22Rv1 (cell line): ENCODE data around the gene KCNJ9.

Source experiments
- H3K27ac ChIP-seq: fragments of 450-650 bp; 2 replicates; pipeline ENCODE4 v1.5.1; 2017
- CTCF ChIP-seq: fragments of 450-650 bp; IDR thresholded peaks from 2 replicates; pipeline ENCODE4 v1.5.1; 2017; ENCODE audit warnings: mild to moderate bottlenecking
- ZFX ChIP-seq: fragments of 450-650 bp; IDR thresholded peaks from 2 replicates; pipeline ENCODE4 v1.6.1; 2017; ENCODE audit warnings: antibody characterized with exemption, borderline replicate concordance

The KCNJ9 gene

GRCh38 chr1:160094806-160095205 lies 13.5 kb downstream of the KCNJ9 start:
- TF ChIP-seq CTCF (no peak), ZFX (no peak)
- no peak overlapping the region for H3K27ac ChIP-seq

DNA sequence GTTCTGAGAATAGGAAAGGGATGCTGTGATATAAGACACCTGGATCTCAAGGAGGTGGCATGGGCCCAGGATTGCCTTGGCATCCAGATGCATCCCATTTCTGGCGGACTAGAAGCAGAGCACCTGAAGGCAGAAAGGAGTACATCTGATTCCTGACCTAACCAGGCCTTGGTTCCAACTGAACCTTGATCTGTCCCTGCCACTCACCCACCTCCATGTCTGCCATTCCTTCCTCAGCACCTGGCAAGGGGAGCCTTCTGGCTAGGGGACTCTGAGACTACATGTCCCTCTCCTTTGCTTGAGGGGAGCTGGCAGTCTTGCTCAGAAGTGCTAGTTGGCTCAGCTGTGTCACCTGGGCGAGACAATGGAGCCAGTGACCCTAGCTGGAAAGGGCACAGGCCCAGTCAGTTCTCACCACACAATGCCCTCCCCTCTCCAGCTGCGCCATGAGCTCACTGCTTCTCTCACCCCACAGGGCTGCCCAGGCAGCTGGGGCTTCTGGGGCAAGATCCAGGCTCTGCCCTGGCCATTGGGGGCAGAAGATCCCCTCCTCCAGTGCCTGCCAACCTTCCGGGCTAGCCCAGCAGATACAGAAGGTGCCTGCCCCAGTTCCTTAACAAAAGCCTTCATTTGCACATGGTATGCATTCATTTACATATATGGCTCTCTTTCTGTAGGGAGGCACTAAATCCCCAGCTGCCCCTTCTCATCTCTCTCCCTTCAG lies 14.2 kb downstream of the KCNJ9 start:
- H3K27ac ChIP-seq = no peak overlapping the region
- no peak for TF ChIP-seq ZFX
- TF ChIP-seq CTCF = no peak

DNA sequence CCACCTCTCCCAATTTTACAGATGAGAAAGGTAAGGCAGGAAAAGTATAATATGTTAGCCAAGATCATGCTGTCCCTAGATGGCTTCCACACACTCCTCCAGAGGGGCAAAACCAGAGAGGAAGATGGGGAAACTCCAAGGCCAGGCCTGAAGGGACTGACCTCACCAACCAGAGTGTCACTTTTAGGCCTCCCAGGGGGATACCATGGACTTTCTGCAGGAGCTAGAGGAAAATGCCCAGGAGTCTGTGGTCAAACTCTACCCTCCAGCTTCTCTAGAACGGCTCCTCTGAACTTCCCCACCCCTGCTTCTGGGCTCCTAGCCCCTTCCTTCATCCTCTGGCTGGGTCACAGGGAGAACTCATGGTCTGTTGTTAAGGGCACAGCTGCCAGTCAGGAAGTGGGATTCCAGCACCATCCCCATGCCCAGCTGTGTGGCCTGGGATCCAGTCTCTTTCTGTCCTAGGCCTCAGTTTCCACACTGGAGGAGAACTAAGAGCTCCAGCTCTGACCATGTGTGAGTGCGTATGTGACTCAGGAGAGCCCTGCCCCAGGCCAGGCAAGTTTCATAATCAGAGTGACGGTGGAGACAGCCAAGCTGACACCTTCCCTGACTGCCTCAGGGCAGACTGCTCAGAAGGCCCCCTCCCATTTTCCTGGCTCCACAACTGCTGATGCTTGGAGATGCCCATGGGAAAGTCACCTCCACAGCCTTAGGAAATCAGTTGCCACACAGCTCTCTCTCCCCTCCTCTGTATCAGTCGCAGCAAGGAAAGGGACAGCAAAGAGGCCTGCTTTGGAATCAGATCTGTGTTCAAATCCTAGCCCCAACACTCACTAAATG lies 15.2 kb downstream of the KCNJ9 start:
- no peak for TF ChIP-seq CTCF
- TF ChIP-seq ZFX = no peak
- no peak overlapping the region for H3K27ac ChIP-seq

DNA sequence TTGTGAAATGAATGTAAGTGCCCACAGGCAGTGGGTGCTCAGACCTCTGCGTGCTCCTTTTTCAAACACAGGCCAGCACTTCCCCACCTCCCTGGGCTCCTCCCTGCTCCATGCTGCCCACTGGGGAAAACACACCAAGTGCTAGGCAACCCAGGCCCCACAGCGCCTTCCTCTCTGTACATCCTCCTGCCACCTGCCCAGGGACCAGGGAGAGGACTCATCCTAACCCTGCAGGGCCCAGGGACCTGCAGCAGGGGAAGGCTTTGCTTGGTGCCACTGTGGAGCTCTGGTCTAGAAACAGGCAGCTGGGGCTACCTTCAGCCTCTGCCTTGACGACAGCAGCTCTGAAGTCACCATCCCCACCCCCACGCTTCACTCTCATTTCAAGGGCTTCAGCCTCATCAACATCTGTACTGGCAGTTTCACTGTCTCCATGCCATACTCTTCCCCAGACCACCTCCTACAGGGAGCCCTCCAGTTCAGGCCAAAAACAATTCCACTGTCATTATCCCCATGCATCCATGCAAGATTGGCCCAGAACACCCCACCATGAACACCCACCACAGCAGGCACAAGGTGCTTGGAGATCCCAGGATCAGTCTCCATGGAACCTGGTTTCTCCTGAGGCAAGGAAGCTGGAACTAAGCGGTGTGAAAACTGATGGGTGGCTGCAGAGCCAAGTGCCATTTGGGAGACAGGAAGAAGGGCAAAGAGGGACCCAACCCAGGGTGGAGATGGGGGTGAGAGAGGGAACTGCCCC lies 16.0 kb downstream of the KCNJ9 start:
- TF ChIP-seq ZFX = no peak
- TF ChIP-seq CTCF = no peak
- H3K27ac ChIP-seq = 0 out of 2 replicates have a peak overlapping the region, but pooled peaks have one; percentile 37

DNA sequence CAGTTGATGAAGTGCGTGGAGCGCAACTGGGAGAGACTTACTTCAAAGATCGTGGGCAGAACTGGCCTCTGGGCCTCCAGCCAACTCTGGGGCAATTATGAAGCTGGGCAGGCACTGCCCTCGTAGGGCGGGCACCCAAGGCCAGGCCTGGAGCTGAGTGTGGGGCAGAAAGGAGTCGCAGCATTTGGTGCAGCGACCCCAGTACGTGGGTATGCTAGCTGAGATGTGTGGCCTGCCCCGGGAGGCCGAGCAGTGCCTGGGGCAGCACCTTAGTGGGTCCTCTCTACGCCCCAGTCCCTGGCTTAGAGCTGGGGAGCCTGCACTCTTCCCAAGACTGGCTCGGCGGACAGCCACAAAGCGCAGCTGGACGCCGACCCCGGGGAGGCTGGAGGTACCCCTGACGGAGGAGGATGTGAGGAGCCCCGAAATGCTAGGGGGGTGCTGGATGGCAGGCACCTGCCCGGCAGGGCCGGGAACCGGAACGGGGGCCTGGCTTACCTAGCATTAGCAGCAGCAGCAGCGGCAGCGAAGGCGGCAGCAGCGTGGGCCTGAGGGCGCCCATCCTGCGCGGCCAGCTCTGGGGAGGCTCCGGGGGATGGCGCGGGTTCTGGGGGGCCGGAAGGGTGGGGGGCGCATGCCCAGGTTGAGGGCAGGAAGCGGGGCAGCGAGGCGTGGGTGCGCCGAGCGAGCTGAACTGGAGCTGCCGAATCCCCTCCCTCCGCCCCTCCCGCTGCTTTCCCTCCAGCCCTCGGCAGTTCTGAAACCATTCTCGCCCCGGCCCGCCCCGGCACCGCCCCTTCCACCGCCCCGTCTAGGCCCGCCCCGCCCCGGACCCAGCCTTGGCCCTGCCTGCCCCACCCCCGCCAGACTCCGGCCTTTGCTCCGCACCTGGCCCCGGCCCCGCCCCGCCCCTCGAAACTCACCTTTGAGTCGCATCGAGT lies 16.8 kb downstream of the KCNJ9 start, which contains the start of gene IGSF8:
TSS of gene IGSF8 (minus strand) at position 709 of the 941 bp plus-strand sequence. CDS start at position 562, 147 bp downstream.
- no peak for TF ChIP-seq ZFX
- no peak for TF ChIP-seq CTCF
- peak within 1 kb of the TSS; percentile 44 for H3K27ac ChIP-seq

DNA sequence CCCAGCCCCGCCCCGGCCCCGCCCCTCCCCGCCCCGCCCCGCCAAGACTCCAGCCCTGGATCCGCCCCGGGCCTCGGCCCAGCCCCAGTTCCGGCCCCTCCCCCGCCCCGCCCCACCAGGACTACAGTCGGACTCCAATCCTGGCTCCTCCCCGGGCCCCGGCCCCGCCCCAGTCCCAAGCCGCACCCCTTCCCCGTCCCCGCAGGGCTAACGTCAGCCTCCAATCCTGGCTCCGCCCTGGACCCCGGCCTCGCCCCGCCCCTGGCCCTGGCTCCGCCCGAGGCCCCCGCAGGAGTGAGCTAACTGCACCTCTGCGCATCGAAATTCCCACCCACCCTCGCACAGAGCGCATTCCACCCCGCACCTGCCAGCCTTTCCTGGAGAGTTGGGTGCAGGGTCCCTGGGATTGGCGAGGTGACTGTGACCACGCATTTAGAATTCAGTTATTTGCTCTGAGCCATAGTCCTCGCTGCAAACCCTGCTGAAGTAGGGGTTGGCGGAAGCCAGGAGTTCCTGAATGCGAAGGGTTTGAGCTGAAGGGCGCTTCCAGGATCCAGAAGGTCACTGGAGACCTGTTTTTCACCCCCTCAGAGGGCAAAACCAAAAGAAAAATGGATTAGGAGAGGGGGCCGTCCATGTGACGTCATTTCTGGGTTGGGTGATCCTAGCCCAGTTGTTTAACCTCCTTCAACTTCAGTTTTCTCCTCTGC lies 17.7 kb downstream of the KCNJ9 start:
- TF ChIP-seq CTCF (no peak), ZFX (no peak)
- H3K27ac ChIP-seq = peak overlapping the region; percentile 44; the same call in 1 of the 2 replicates
